Large intestine (tissue), 3 donors: ENCODE results near the gene MKKS. TPM values are rescaled to one million over a fixed set of nuclear protein-coding genes. Genes with fewer than 3 reads are reported as not detected.

Experiments
- DNase-seq, 2 donors: peaks; one replicate each; pipeline versions ENCODE4 v3.0.0 to v3.0.0-alpha.2; 2013
- H3K27ac ChIP-seq: one replicate; pipeline ENCODE4 v1.5.1; 2013; ENCODE audit warnings: low read length
- H3K27me3 ChIP-seq: 2 replicates; pipeline ENCODE4 v1.6.1; 2013; ENCODE audit warnings: low read length; ENCODE audit not compliant: control insufficient read depth, insufficient read depth
- H3K36me3 ChIP-seq: 2 replicates; pipeline ENCODE4 v1.6.1; 2013; ENCODE audit warnings: low read length; ENCODE audit not compliant: control insufficient read depth, insufficient read depth
- H3K4me1 ChIP-seq: one replicate; pipeline ENCODE4 v1.6.1; 2013; ENCODE audit warnings: low read length; ENCODE audit not compliant: control insufficient read depth, insufficient read depth
- H3K4me3 ChIP-seq: one replicate; pipeline ENCODE4 v1.5.1; 2013; ENCODE audit warnings: low read length
- H3K9me3 ChIP-seq: one replicate; pipeline ENCODE4 v1.6.1; 2013; ENCODE audit warnings: mild to moderate bottlenecking, low read depth, low read length, moderate library complexity; ENCODE audit not compliant: control insufficient read depth
- WGBS: methylation state at CpG from one replicate; pipeline ENCODE4 v1.1.5; 2013; ENCODE audit warnings: low lambda C conversion rate; ENCODE audit not compliant: insufficient coverage; 5-methylcytosine and 5-hydroxymethylcytosine counted together
- polyA plus RNA-seq: library from polyadenylated mRNA; unstranded; fragments of 120-200 nt; gene quantifications from one replicate; pipeline ENCODE4 v1.2.1, GENCODE V29; 2013

Gene MKKS
- polyA plus RNA-seq, 1 donor = 24.1 TPM

DNA sequence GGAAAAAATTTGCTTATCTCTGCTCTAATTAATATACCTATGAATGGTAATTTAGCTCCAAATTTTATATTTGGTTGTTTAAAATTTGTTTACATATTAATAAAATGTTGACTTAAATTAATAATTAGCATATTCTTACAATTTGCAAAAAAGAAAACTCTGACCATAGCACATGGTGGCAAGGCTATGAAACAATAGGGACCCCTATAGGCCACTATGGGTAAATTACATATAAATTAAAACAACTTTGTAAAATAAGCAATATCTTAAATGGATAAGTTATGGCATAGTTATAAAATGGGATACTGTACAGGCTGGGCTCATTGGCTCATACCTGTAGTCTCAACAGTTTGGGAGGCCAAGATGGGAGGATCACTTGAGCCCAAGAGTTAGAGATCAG is 76.0 kb downstream of the MKKS start:
- Histone ChIP-seq H3K27ac (no peak overlapping the region), H3K9me3 (no peaks in the 10 kb centered on the region), H3K4me1 (no peaks in the 10 kb centered on the region)

DNA sequence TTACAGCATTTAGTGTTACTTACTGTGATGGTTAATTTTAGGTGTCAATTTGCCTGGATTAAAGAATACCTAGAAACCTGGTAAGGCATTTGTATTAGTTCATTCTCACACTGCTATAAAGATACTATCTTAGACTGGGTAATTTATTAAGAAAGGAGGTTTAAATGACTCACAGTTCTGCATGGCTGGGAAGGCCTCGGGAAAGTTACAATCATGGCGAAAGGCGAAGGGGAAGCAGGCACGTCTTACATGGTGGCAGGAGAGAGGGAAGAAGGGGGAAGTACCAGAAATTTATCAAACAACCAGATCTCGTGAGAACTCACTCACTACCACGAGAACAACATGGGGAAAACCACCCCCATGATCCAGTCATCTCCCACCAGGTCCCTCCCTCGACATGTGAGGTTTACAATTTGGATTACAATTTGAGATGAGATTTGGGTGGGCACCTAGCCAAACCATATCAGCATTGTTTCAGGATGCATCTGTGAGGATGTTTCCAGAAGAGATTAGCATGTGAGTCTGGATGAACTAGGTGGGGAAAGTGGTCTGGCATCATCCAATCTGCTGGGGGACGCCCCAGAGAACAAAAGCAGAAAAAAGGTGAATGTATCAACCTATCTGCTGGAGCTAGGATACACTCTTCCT is 76.8 kb downstream of the MKKS start:
- Histone ChIP-seq H3K27me3 (no peaks in the 10 kb centered on the region), H3K9me3 (no peaks in the 10 kb centered on the region), H3K36me3 (no peaks in the 10 kb centered on the region), H3K4me1 (no peaks in the 10 kb centered on the region), H3K4me3 (no peak overlapping the region), H3K27ac (no peak overlapping the region)
- no peak for DNase-seq
- no CpG with 5 or more reads among the region's 8 CpGs for WGBS

More for the DNA sequence above, 76.0 kb downstream of the MKKS start:
- no peaks in the 10 kb centered on the region for H3K27me3 ChIP-seq
- H3K36me3 ChIP-seq = no peaks in the 10 kb centered on the region
- H3K4me3 ChIP-seq = no peak overlapping the region
- no peak for DNase-seq

DNA sequence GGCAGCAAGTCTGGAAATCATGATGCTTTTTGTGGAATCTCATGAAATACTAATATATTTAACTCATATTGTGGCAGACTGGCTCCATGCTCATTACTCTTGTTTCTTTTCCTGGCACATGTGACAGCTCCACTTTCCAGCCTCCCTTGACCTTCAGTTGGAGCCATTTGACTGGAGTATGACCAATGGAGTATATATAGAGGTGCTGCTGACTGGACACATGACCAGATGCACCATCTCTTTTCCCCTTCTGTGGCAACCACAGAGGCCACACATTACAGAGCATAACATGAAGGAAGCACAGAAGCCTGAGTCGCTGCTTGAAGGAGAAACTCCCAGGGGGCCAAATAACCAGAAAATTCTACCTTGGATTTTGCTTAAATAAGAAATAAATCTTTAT is 77.4 kb downstream of the MKKS start:
- no CpG with 5 or more reads among the region's 1 CpG for WGBS
- no peaks in the 10 kb centered on the region for H3K4me1 ChIP-seq
- no peaks in the 10 kb centered on the region for H3K9me3 ChIP-seq
- H3K36me3 ChIP-seq = no peaks in the 10 kb centered on the region
- H3K4me3 ChIP-seq = no peak overlapping the region
- H3K27ac ChIP-seq = no peak overlapping the region
- no peaks in the 10 kb centered on the region for H3K27me3 ChIP-seq
- DNase-seq = no peak

DNA sequence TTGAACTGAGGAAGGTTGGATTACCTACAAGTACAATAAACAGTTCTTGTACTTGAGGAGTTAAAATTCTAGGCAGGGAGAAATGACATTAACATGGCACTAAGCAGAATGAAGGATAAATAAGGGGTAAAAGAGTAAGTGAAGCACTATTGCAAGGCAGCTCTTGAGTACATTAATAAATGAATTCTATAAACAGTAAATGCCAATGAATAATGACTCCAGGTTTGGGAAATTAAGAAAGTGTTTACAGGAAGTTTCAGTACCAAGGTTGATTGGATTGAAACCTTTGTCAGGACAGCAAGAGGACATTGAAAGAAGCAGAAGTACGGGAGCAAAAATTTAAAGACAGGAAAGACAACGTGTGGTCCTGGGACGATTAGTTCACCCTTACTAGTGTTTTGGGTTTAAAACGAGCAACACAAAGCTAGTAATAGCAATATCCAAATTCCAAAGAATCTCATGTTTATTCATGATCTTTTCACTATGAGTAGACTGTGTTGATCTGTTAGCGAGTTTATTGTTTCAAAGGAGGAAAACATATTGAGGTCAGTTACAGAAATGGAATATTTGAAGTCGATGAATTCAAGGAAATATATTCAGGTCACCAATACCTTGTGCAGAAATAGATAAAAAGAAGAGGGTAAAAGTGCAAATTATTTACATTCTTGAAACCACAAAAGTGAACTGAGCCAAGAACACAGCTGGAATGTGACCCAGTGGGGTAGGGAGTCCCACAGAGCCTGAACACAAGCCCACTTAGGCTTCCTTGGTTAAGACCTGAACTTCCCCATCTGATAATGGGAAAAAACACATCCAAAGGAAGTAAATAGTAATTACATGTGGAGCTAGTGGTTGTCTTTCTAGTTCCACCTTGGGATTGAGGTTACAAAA is 80.8 kb downstream of the MKKS start:
- WGBS = 52% methylated on average over 5 of the region's 6 CpGs

More for the DNA sequence above, 80.8 kb downstream of the MKKS start:
- Histone ChIP-seq H3K4me3 (no peak overlapping the region), H3K27ac (no peak overlapping the region), H3K4me1 (no peaks in the 10 kb centered on the region), H3K9me3 (no peaks in the 10 kb centered on the region), H3K36me3 (no peaks in the 10 kb centered on the region), H3K27me3 (no peaks in the 10 kb centered on the region)
- DNase-seq = no peak

Other genes with a start within 250 kb of the MKKS start
- gene SNAP25, start 215.4 kb downstream of the MKKS start, polyA plus RNA-seq = 25.6 TPM
- 7.2 TPM for gene SLX4IP, start 1.1 kb upstream of the MKKS start, polyA plus RNA-seq
- 72.0 TPM for gene JAG1, start 239.8 kb upstream of the MKKS start, polyA plus RNA-seq